PC-3 (cell line): ENCODE data around the gene FOXJ3. TPM values are rescaled to one million over a fixed set of nuclear protein-coding genes. Genes with fewer than 3 reads are reported as not detected.

Source experiments
- ATAC-seq: fragments of 200-7000 bp; cut with Tn5 transposase; 2 replicates; pipeline ENCODE4 v1.9.1; 2020; ENCODE audit warnings: mild to moderate bottlenecking, moderate library complexity
- BruUV-seq: library from RNA; stranded (reverse); fragments of 400-500 nt; replicated peaks from 2 replicates; lab custom pipeline; 2021; lab: Mats Ljungman, UMichigan
- CTCF ChIA-PET: fragments of 300-600 bp; sonication (Branson Sonifier 250); formaldehyde crosslinking; loops from one replicate; lab custom pipeline; 2022; ENCODE audit warnings: antibody characterized with exemption; lab: Charles Lee
- POLR2A ChIA-PET: fragments of 300-600 bp; sonication (Branson Sonifier 250); formaldehyde crosslinking; loops from one replicate; lab custom pipeline; 2022; ENCODE audit warnings: antibody characterized with exemption; ENCODE audit not compliant: unreplicated experiment; lab: Charles Lee
- DNase-seq: peaks from one replicate; pipeline ENCODE4 v3.0.0-alpha.2; 2015
- H2AFZ ChIP-seq: fragments of 300-600 bp; sonication (generic); 2 replicates; pipeline ENCODE4 v1.6.0; 2016; ENCODE audit warnings: antibody characterized with exemption, low read length
- H3F3A ChIP-seq: fragments of 300-600 bp; sonication (generic); one replicate; pipeline ENCODE4 v1.6.0; 2017; ENCODE audit warnings: antibody characterized with exemption, low read length, control low read depth, mild to moderate bottlenecking; ENCODE audit not compliant: unreplicated experiment
- H3K27ac ChIP-seq: fragments of 300-600 bp; sonication (generic); 2 replicates; pipeline ENCODE4 v1.5.1; 2016; ENCODE audit warnings: mild to moderate bottlenecking, low read length
- H3K27me3 ChIP-seq: fragments of 300-600 bp; sonication (generic); 2 replicates; pipeline ENCODE4 v1.6.1; 2016; ENCODE audit warnings: low read length, mixed read lengths
- H3K36me3 ChIP-seq: fragments of 300-600 bp; sonication (generic); 2 replicates; pipeline ENCODE4 v1.6.1; 2016; ENCODE audit warnings: low read depth, mixed run types, low read length, mixed read lengths
- H3K4me1 ChIP-seq: fragments of 300-600 bp; sonication (generic); 2 replicates; pipeline ENCODE4 v1.5.1; 2016; ENCODE audit warnings: low read length; ENCODE audit not compliant: insufficient read depth
- H3K4me2 ChIP-seq: fragments of 300-600 bp; sonication (generic); 2 replicates; pipeline ENCODE4 v1.6.0; 2016; ENCODE audit warnings: low read length
- H3K4me3 ChIP-seq: fragments of 300-600 bp; sonication (generic); 2 replicates; pipeline ENCODE4 v1.5.1; 2016; ENCODE audit warnings: mild to moderate bottlenecking, low read length, mixed read lengths
- H3K79me2 ChIP-seq: fragments of 300-600 bp; sonication (generic); 2 replicates; pipeline ENCODE4 v1.6.1; 2017; ENCODE audit warnings: low read length, mixed read lengths
- H3K9ac ChIP-seq: fragments of 300-600 bp; sonication (generic); 2 replicates; pipeline ENCODE4 v1.6.0; 2016; ENCODE audit warnings: mild to moderate bottlenecking, low read length
- H3K9me2 ChIP-seq: fragments of 300-600 bp; sonication (generic); replicated peaks from 2 replicates; pipeline ENCODE4 v1.6.1; 2016; ENCODE audit warnings: mixed run types, low read length, mixed read lengths
- H3K9me3 ChIP-seq: fragments of 300-600 bp; sonication (generic); 2 replicates; pipeline ENCODE4 v1.6.1; 2016; ENCODE audit warnings: low read length, mixed read lengths
- H4K20me1 ChIP-seq: fragments of 300-600 bp; sonication (generic); 2 replicates; pipeline ENCODE4 v1.6.1; 2016; ENCODE audit warnings: low read length, mixed read lengths
- EZH2 ChIP-seq: fragments of 300-600 bp; sonication (generic); IDR thresholded peaks from one replicate; pipeline ENCODE4 v1.6.1; 2017; ENCODE audit warnings: antibody characterized with exemption, mild to moderate bottlenecking, low read length; ENCODE audit not compliant: unreplicated experiment
- EZH2phosphoT487 ChIP-seq: fragments of 300-600 bp; sonication (generic); IDR thresholded peaks from 2 replicates; pipeline ENCODE4 v1.6.1; 2018; ENCODE audit warnings: mild to moderate bottlenecking, antibody characterized with exemption, low read length, borderline replicate concordance
- intact Hi-C: fragments of 100-400 bp; cut with micrococcal nuclease; formaldehyde crosslinking; loops from 2 replicates; pipeline ENCODE4 v1.9.0; 2023
- total RNA-seq: library from RNA; depleted of rRNA; stranded (reverse); fragments of >200 nt; gene quantifications from 2 replicates; pipeline ENCODE4 v1.2.3, GENCODE V29; 2014
- TF ChIP-seq, protein P1 (sequence below): fragments of 300-600 bp; sonication (generic); conservative IDR thresholded peaks from 2 replicates; pipeline ENCODE4 v1.5.1; 2017; ENCODE audit warnings: antibody characterized with exemption, low read depth, mild to moderate bottlenecking, low read length

The FOXJ3 gene
- total RNA-seq, 1 experiment from 2014 or later, result 23.4 TPM

- ATAC-seq (no peak), DNase-seq (no peak)
- Histone ChIP-seq H3K79me2 (peaks cover 97% of the 10 kb centered on the region), H3K4me3 (no peak overlapping the region), H3K9me3 (no peaks in the 10 kb centered on the region), H3F3A (no peaks in the 10 kb centered on the region), H3K9me2 (no peaks in the 10 kb centered on the region), H3K9ac (no peak overlapping the region), H3K4me1 (peaks cover 22% of the 10 kb centered on the region), H3K36me3 (peaks cover 30% of the 10 kb centered on the region; the same call in 1 of the 2 replicates), H2AFZ (no peak overlapping the region), H3K4me2 (no peak overlapping the region), H3K27ac (no peak overlapping the region), H3K27me3 (no peaks in the 10 kb centered on the region), H4K20me1 (peaks cover 30% of the 10 kb centered on the region)
- TF ChIP-seq, protein P1, sequence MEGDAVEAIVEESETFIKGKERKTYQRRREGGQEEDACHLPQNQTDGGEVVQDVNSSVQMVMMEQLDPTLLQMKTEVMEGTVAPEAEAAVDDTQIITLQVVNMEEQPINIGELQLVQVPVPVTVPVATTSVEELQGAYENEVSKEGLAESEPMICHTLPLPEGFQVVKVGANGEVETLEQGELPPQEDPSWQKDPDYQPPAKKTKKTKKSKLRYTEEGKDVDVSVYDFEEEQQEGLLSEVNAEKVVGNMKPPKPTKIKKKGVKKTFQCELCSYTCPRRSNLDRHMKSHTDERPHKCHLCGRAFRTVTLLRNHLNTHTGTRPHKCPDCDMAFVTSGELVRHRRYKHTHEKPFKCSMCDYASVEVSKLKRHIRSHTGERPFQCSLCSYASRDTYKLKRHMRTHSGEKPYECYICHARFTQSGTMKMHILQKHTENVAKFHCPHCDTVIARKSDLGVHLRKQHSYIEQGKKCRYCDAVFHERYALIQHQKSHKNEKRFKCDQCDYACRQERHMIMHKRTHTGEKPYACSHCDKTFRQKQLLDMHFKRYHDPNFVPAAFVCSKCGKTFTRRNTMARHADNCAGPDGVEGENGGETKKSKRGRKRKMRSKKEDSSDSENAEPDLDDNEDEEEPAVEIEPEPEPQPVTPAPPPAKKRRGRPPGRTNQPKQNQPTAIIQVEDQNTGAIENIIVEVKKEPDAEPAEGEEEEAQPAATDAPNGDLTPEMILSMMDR, result no peak
- no peak for TF ChIP-seq EZH2
- no peak for TF ChIP-seq EZH2phosphoT487
- BruUV-seq, result no TSS peak
- intact Hi-C loops, result no loop called here
- ChIA-PET POLR2A (no interaction called here), CTCF (no interaction called here)
Measured at GRCh38 chr1:42263019-42263418, 72.0 kb downstream of the FOXJ3 start.

GRCh38 chr1:42260376-42261070 lies 74.5 kb downstream of the FOXJ3 start:
- no peaks in the 10 kb centered on the region for H3F3A ChIP-seq
- TF ChIP-seq, protein P1, result no peak
- H3K79me2 ChIP-seq, result peaks cover 97% of the 10 kb centered on the region
- H3K36me3 ChIP-seq, result peaks cover 30% of the 10 kb centered on the region; the same call in 1 of the 2 replicates
- no peaks in the 10 kb centered on the region for H3K9me3 ChIP-seq
- no TSS peak for BruUV-seq
- H3K27ac ChIP-seq, result no peak overlapping the region
- no peaks in the 10 kb centered on the region for H3K9me2 ChIP-seq
- H3K27me3 ChIP-seq, result no peaks in the 10 kb centered on the region
- no peak overlapping the region for H3K9ac ChIP-seq
- ATAC-seq (no peak), DNase-seq (no peak)
- H3K4me2 ChIP-seq, result no peak overlapping the region
- intact Hi-C loops, result no loop called here
- no peak overlapping the region for H3K4me3 ChIP-seq
- ChIA-PET CTCF (no interaction called here), POLR2A (no interaction called here)
- no peak overlapping the region for H2AFZ ChIP-seq
- peaks cover 9% of the 10 kb centered on the region for H4K20me1 ChIP-seq
- H3K4me1 ChIP-seq, result peaks cover 2% of the 10 kb centered on the region

GRCh38 chr1:42259739-42260064 lies 75.3 kb downstream of the FOXJ3 start:
- TF ChIP-seq EZH2phosphoT487 (no peak), EZH2 (no peak)
- TF ChIP-seq, protein P1, result no peak
- Histone ChIP-seq H3F3A (no peaks in the 10 kb centered on the region), H3K27me3 (no peaks in the 10 kb centered on the region), H3K9me3 (no peaks in the 10 kb centered on the region), H3K27ac (no peak overlapping the region), H2AFZ (no peak overlapping the region), H3K79me2 (peaks cover 96% of the 10 kb centered on the region), H3K9me2 (no peaks in the 10 kb centered on the region), H3K36me3 (peaks cover 26% of the 10 kb centered on the region; the same call in 1 of the 2 replicates), H3K4me2 (no peak overlapping the region), H3K4me1 (no peaks in the 10 kb centered on the region), H3K4me3 (no peak overlapping the region), H4K20me1 (peaks cover 9% of the 10 kb centered on the region; the same call in 1 of the 2 replicates), H3K9ac (no peak overlapping the region)
- ChIA-PET CTCF (no interaction called here), POLR2A (no interaction called here)
- ATAC-seq (no peak), DNase-seq (peak; percentile 13)
- intact Hi-C loops, result no loop called here
- no TSS peak for BruUV-seq
